Measurements from ENCODE around the gene SUPT5H. TPM values are rescaled to one million over a fixed set of nuclear protein-coding genes. Genes with fewer than 3 reads are reported as not detected.

SUPT5H gene
- total RNA-seq, 1 donor from 2014 or later: 140 TPM

GRCh38 chr19:39479916-39480315 is 34.5 kb downstream of the SUPT5H start:
- Mint-ChIP-seq H3K9me3 (no peaks in the 10 kb centered on the region), H3K4me1 (peaks cover 23% of the 10 kb centered on the region), H3K4me3 (peak overlapping the region; percentile 93), H3K27ac (ENCODE audit: unreplicated experiment) (peak overlapping the region; percentile 94), H3K27me3 (ENCODE audit: low read depth) (no peaks in the 10 kb centered on the region), H3K36me3 (ENCODE audit: low read depth) (peaks cover 5% of the 10 kb centered on the region)
- TF ChIP-seq CTCF (conservative IDR thresholded peaks at IDR 0.05): no peak
- DNase-seq (ENCODE audit: low read depth, low spot score): no peak

GRCh38 chr19:39480337-39481228 is 35.2 kb downstream of the SUPT5H start, which contains the start of gene TIMM50:
TSS of gene TIMM50 (plus strand) at chr19:39480838. CDS start at chr19:39480854, 16 bp downstream.
- Mint-ChIP-seq H3K4me3 (peak within 1 kb of the TSS; percentile 93), H3K27me3 (ENCODE audit: low read depth) (no peaks in the 10 kb centered on the region), H3K9me3 (no peaks in the 10 kb centered on the region), H3K27ac (ENCODE audit: unreplicated experiment) (peak within 1 kb of the TSS; percentile 97), H3K4me1 (peaks cover 23% of the 10 kb centered on the region), H3K36me3 (ENCODE audit: low read depth) (peaks cover 5% of the 10 kb centered on the region)
- DNase-seq (ENCODE audit: low read depth, low spot score): peak; percentile 99
- no peak for TF ChIP-seq CTCF (conservative IDR thresholded peaks at IDR 0.05)

- Mint-ChIP-seq H3K4me1 (peaks cover 23% of the 10 kb centered on the region), H3K36me3 (ENCODE audit: low read depth) (peaks cover 5% of the 10 kb centered on the region), H3K9me3 (no peaks in the 10 kb centered on the region), H3K4me3 (peak overlapping the region; percentile 93), H3K27ac (ENCODE audit: unreplicated experiment) (peak overlapping the region; percentile 97), H3K27me3 (ENCODE audit: low read depth) (no peaks in the 10 kb centered on the region)
- no peak for TF ChIP-seq CTCF (conservative IDR thresholded peaks at IDR 0.05)
- DNase-seq (ENCODE audit: low read depth, low spot score): no peak
Measured at GRCh38 chr19:39481229-39481545, 35.8 kb downstream of the SUPT5H start.

GRCh38 chr19:39481676-39482075 is 36.3 kb downstream of the SUPT5H start:
- Mint-ChIP-seq H3K27ac (ENCODE audit: unreplicated experiment) (peak overlapping the region; percentile 97), H3K4me1 (peaks cover 23% of the 10 kb centered on the region), H3K36me3 (ENCODE audit: low read depth) (peaks cover under 1% of the 10 kb centered on the region), H3K4me3 (peak overlapping the region; percentile 93), H3K27me3 (ENCODE audit: low read depth) (no peaks in the 10 kb centered on the region), H3K9me3 (no peaks in the 10 kb centered on the region)
- TF ChIP-seq CTCF (conservative IDR thresholded peaks at IDR 0.05): no peak
- DNase-seq (ENCODE audit: low read depth, low spot score): no peak

GRCh38 chr19:39483141-39483540 is 37.8 kb downstream of the SUPT5H start:
- no peak for TF ChIP-seq CTCF (conservative IDR thresholded peaks at IDR 0.05)
- no peak for DNase-seq (ENCODE audit: low read depth, low spot score)
- Mint-ChIP-seq H3K27ac (ENCODE audit: unreplicated experiment) (no peak overlapping the region), H3K4me1 (peaks cover 23% of the 10 kb centered on the region), H3K4me3 (peak overlapping the region; percentile 83), H3K9me3 (no peaks in the 10 kb centered on the region), H3K27me3 (ENCODE audit: low read depth) (no peaks in the 10 kb centered on the region), H3K36me3 (ENCODE audit: low read depth) (peaks cover 3% of the 10 kb centered on the region)
